GM19193 (cell line): Measurements from ENCODE around the gene CDC42SE1.

Experiments used
- POLR2A ChIP-seq: IDR thresholded peaks from 4 replicates; pipeline ENCODE4 v1.6.1; 2011; ENCODE audit not compliant: insufficient read depth, insufficient read length; ENCODE audit errors: extremely low read depth

CDC42SE1 gene

GRCh38 chr1:151058692-151059091, 730 bp downstream of the CDC42SE1 start:
- TF ChIP-seq POLR2A, result no peak

GRCh38 chr1:151056149-151056548, 3.3 kb downstream of the CDC42SE1 start:
- peak; percentile 12 for TF ChIP-seq POLR2A

- TF ChIP-seq POLR2A, result no peak
These were observed 3.8 kb downstream of the CDC42SE1 start for GRCh38 chr1:151055581-151055980.

GRCh38 chr1:151054971-151055547, 4.4 kb downstream of the CDC42SE1 start:
- TF ChIP-seq POLR2A, result no peak

GRCh38 chr1:151051356-151052009, 7.9 kb downstream of the CDC42SE1 start:
- no peak for TF ChIP-seq POLR2A

GRCh38 chr1:151050051-151050688, 9.3 kb downstream of the CDC42SE1 start:
- peak; percentile 4 for TF ChIP-seq POLR2A

GRCh38 chr1:151049458-151049857, 10.0 kb downstream of the CDC42SE1 start:
- TF ChIP-seq POLR2A, result peak; percentile 23

GRCh38 chr1:151048645-151049032, 10.8 kb downstream of the CDC42SE1 start:
- no peak for TF ChIP-seq POLR2A

- peak; percentile 44 for TF ChIP-seq POLR2A
These were observed 11.3 kb downstream of the CDC42SE1 start for GRCh38 chr1:151047925-151048644.

- peak; percentile 57 for TF ChIP-seq POLR2A
These were observed 11.9 kb downstream of the CDC42SE1 start, which contains the start of gene C1orf56 for GRCh38 chr1:151047591-151047924. Gene C1orf56 (plus strand): TSS chr1:151047751. CDS start chr1:151047848, 97 bp downstream.

GRCh38 chr1:151043163-151043562, 16.3 kb downstream of the CDC42SE1 start:
- no peak for TF ChIP-seq POLR2A

GRCh38 chr1:151039521-151039920, 19.9 kb downstream of the CDC42SE1 start:
- no peak for TF ChIP-seq POLR2A

- no peak for TF ChIP-seq POLR2A
These were observed 22.4 kb downstream of the CDC42SE1 start for GRCh38 chr1:151037032-151037431.

GRCh38 chr1:151036356-151036755, 23.1 kb downstream of the CDC42SE1 start, which contains the start of gene BNIPL:
Gene BNIPL (plus strand): TSS chr1:151036586. CDS start chr1:151036726, 140 bp downstream.
- no peak for TF ChIP-seq POLR2A

GRCh38 chr1:151035167-151035566, 24.3 kb downstream of the CDC42SE1 start:
- TF ChIP-seq POLR2A, result no peak
